Panc1 (cell line): ENCODE results near the gene DNMT3L. TPM values are rescaled to one million over a fixed set of nuclear protein-coding genes. Genes with fewer than 3 reads are reported as not detected.
"Not testable (repeated sequence)": the region's sequence is repeated elsewhere in the genome, so short reads cannot be mapped to it uniquely, and the experiment has no call there.

ENCODE experiments used
- ATAC-seq: fragments of 200-7000 bp; cut with Tn5 transposase; 2 replicates; pipeline ENCODE4 v1.9.1; 2020; ENCODE audit warnings: mild to moderate bottlenecking, moderate library complexity
- BruUV-seq: library from RNA; stranded (reverse); fragments of 400-500 nt; replicated peaks from 2 replicates; lab custom pipeline; 2021; lab: Mats Ljungman, UMichigan
- CTCF ChIA-PET: fragments of 300-600 bp; sonication (Branson Sonifier 250); formaldehyde crosslinking; loops from one replicate; lab custom pipeline; 2022; ENCODE audit warnings: antibody characterized with exemption; lab: Charles Lee
- POLR2A ChIA-PET: fragments of 300-600 bp; sonication (Branson Sonifier 250); formaldehyde crosslinking; loops from one replicate; lab custom pipeline; 2022; ENCODE audit warnings: antibody characterized with exemption; lab: Charles Lee
- DNase-seq: peaks from one replicate; pipeline ENCODE4 v3.0.0-alpha.2; 2010; ENCODE audit warnings: low read depth, low spot score
- H3K27ac ChIP-seq: 2 replicates; pipeline ENCODE4 v1.5.1; 2011; ENCODE audit warnings: mild to moderate bottlenecking, low read length, inconsistent platforms
- H3K27me3 ChIP-seq: fragments of 200-500 bp; sonication (Bioruptor generic); 2 replicates; pipeline ENCODE4 v1.6.0; 2014; ENCODE audit warnings: low read length, inconsistent platforms; ENCODE audit not compliant: control insufficient read depth, insufficient read depth
- H3K36me3 ChIP-seq: fragments of 200-500 bp; sonication (Bioruptor generic); 2 replicates; pipeline ENCODE4 v1.5.1; 2014; ENCODE audit warnings: inconsistent platforms, mild to moderate bottlenecking, low read length, moderate library complexity; ENCODE audit not compliant: control insufficient read depth, insufficient read depth
- H3K4me1 ChIP-seq: 2 replicates; pipeline ENCODE4 v1.5.1; 2011; ENCODE audit warnings: inconsistent platforms, mild to moderate bottlenecking, low read length, moderate library complexity; ENCODE audit not compliant: control insufficient read depth, insufficient read depth
- H3K4me3 ChIP-seq, 2 experiments: 2 replicates each; pipeline ENCODE4 v1.5.1; 2011 to 2012; ENCODE audit warnings: low read depth in 2 of 2, low read length in 2 of 2, mild to moderate bottlenecking in 2 of 2, inconsistent platforms in 1 of 2, moderate library complexity in 1 of 2
- H3K9me3 ChIP-seq: fragments of 200-500 bp; sonication (Bioruptor generic); 2 replicates; pipeline ENCODE4 v1.5.1; 2014; ENCODE audit warnings: low read depth, mild to moderate bottlenecking, inconsistent platforms, low read length, moderate library complexity; ENCODE audit not compliant: control insufficient read depth, insufficient read depth
- POLR2AphosphoS5 ChIP-seq: IDR thresholded peaks from 2 replicates; pipeline ENCODE4 v1.6.1; 2012; ENCODE audit warnings: mild to moderate bottlenecking, low read depth, low read length, moderate library complexity
- SIN3A ChIP-seq: IDR thresholded peaks from 2 replicates; pipeline ENCODE4 v1.6.1; 2012; ENCODE audit warnings: low read depth, mild to moderate bottlenecking, low read length, moderate library complexity, borderline replicate concordance; ENCODE audit not compliant: insufficient read depth
- in situ Hi-C: cut with HindIII; loops from 2 replicates; pipeline ENCODE4 v1.10.0; 2016; ENCODE audit warnings: low sequenced_read_pairs, low pct_unique_long_range_greater_than_20kb
- intact Hi-C: fragments of 100-400 bp; cut with micrococcal nuclease; formaldehyde crosslinking; loops from one replicate; pipeline ENCODE4 v1.10.0; 2022; ENCODE audit not compliant: unreplicated experiment
- total RNA-seq: library from RNA; stranded (reverse); gene quantifications from one replicate; pipeline ENCODE4 v1.2.1, GENCODE V29; 2021; ENCODE audit not compliant: unreplicated experiment
- TF ChIP-seq, protein P1 (sequence below), 2 experiments: IDR thresholded peaks; 2 replicates each; pipeline ENCODE4 v1.6.1; 2011 to 2012; ENCODE audit warnings: low read depth in 2 of 2, control low read depth in 1 of 2, low read length in 1 of 2, mild to moderate bottlenecking in 1 of 2, moderate library complexity in 1 of 2; ENCODE audit not compliant: insufficient read depth in 1 of 2
- TF ChIP-seq, protein P2 (sequence below): fragments of 450-650 bp; IDR thresholded peaks from 2 replicates; pipeline ENCODE4 v1.5.1; 2017; ENCODE audit warnings: mild to moderate bottlenecking

The DNMT3L gene
- total RNA-seq, 1 experiment from 2014 or later = not detected

GRCh38 chr21:44206698-44207676 is 54.7 kb downstream of the DNMT3L start:
- not testable (repeated sequence) for H3K27me3 ChIP-seq, ATAC-seq

GRCh38 chr21:44206187-44206586 is 55.5 kb downstream of the DNMT3L start:
- H3K9me3 ChIP-seq, H3K4me3 ChIP-seq, in situ Hi-C loops, H3K27ac ChIP-seq, DNase-seq, intact Hi-C loops, CTCF ChIA-PET, BruUV-seq, H3K36me3 ChIP-seq, H3K4me1 ChIP-seq, POLR2A ChIA-PET, H3K27me3 ChIP-seq: not testable (repeated sequence)
- 0 out of 2 replicates have a peak, but pooled peaks have one; percentile 43 for ATAC-seq

More at GRCh38 chr21:44206698-44207676, 54.7 kb downstream of the DNMT3L start:
- intact Hi-C loops, H3K4me3 ChIP-seq, BruUV-seq, H3K4me1 ChIP-seq, CTCF ChIA-PET, H3K9me3 ChIP-seq, in situ Hi-C loops, H3K27ac ChIP-seq, H3K36me3 ChIP-seq, POLR2A ChIA-PET, DNase-seq: not testable (repeated sequence)

- H3K9me3 ChIP-seq, CTCF ChIA-PET, H3K27ac ChIP-seq, H3K36me3 ChIP-seq, ATAC-seq, DNase-seq, BruUV-seq, in situ Hi-C loops, H3K4me3 ChIP-seq, POLR2A ChIA-PET, H3K27me3 ChIP-seq, intact Hi-C loops, H3K4me1 ChIP-seq: not testable (repeated sequence)
Observed at GRCh38 chr21:44202590-44203299, 59.0 kb downstream of the DNMT3L start.

- intact Hi-C loops, DNase-seq, H3K27ac ChIP-seq, POLR2A ChIA-PET, CTCF ChIA-PET, BruUV-seq, in situ Hi-C loops, H3K4me1 ChIP-seq, H3K36me3 ChIP-seq, H3K9me3 ChIP-seq, H3K4me3 ChIP-seq, ATAC-seq, H3K27me3 ChIP-seq: not testable (repeated sequence)
Observed at GRCh38 chr21:44199997-44200396, 61.7 kb downstream of the DNMT3L start.

DNA sequence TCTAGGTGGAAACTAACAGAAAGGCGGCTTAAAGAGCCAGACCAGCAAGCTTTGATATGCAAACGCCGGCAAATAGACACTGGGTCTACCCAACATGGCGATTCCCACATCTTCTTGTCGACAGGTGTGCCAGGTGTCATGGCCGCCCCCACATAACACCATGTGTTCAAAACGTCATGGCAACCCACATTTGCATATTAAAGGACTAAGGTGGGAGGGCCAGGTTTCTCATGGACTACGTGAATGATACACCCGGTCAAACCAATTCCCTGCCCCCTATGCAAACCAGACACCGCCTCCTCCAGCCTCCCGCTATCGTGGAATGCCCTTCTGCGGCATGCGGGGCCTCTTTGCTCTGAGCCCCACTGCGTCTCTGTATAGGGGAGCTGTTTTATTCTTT is 62.2 kb downstream of the DNMT3L start:
- BruUV-seq = no TSS peak
- POLR2A ChIA-PET = no interaction called here
- Histone ChIP-seq H3K36me3 (no peaks in the 10 kb centered on the region), H3K4me3 (no peak overlapping the region), H3K4me1 (no peaks in the 10 kb centered on the region), H3K27me3 (no peaks in the 10 kb centered on the region), H3K27ac (no peak overlapping the region), H3K9me3 (no peaks in the 10 kb centered on the region)
- CTCF ChIA-PET = no interaction called here
- no peak for ATAC-seq
- intact Hi-C loops = no loop called here
- in situ Hi-C loops = no loop called here
- no peak for DNase-seq
- TF ChIP-seq, protein P1, sequence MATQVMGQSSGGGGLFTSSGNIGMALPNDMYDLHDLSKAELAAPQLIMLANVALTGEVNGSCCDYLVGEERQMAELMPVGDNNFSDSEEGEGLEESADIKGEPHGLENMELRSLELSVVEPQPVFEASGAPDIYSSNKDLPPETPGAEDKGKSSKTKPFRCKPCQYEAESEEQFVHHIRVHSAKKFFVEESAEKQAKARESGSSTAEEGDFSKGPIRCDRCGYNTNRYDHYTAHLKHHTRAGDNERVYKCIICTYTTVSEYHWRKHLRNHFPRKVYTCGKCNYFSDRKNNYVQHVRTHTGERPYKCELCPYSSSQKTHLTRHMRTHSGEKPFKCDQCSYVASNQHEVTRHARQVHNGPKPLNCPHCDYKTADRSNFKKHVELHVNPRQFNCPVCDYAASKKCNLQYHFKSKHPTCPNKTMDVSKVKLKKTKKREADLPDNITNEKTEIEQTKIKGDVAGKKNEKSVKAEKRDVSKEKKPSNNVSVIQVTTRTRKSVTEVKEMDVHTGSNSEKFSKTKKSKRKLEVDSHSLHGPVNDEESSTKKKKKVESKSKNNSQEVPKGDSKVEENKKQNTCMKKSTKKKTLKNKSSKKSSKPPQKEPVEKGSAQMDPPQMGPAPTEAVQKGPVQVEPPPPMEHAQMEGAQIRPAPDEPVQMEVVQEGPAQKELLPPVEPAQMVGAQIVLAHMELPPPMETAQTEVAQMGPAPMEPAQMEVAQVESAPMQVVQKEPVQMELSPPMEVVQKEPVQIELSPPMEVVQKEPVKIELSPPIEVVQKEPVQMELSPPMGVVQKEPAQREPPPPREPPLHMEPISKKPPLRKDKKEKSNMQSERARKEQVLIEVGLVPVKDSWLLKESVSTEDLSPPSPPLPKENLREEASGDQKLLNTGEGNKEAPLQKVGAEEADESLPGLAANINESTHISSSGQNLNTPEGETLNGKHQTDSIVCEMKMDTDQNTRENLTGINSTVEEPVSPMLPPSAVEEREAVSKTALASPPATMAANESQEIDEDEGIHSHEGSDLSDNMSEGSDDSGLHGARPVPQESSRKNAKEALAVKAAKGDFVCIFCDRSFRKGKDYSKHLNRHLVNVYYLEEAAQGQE (IDR thresholded peaks at IDR 0.05; ENCODE audit: insufficient read depth in 1 of 2, low read depth in 2 of 2, low read length in 1 of 2) = no peak
- TF ChIP-seq POLR2AphosphoS5 (no peak), SIN3A (no peak)
- TF ChIP-seq, protein P2, sequence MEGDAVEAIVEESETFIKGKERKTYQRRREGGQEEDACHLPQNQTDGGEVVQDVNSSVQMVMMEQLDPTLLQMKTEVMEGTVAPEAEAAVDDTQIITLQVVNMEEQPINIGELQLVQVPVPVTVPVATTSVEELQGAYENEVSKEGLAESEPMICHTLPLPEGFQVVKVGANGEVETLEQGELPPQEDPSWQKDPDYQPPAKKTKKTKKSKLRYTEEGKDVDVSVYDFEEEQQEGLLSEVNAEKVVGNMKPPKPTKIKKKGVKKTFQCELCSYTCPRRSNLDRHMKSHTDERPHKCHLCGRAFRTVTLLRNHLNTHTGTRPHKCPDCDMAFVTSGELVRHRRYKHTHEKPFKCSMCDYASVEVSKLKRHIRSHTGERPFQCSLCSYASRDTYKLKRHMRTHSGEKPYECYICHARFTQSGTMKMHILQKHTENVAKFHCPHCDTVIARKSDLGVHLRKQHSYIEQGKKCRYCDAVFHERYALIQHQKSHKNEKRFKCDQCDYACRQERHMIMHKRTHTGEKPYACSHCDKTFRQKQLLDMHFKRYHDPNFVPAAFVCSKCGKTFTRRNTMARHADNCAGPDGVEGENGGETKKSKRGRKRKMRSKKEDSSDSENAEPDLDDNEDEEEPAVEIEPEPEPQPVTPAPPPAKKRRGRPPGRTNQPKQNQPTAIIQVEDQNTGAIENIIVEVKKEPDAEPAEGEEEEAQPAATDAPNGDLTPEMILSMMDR = no peak
